ENCODE data around the gene SLC35D1.
"Not testable (repeated sequence)": the region's sequence is repeated elsewhere in the genome, so short reads cannot be mapped to it uniquely, and the experiment has no call there.

Gene SLC35D1

GRCh38 chr1:66985835-66986234, 68.1 kb downstream of the SLC35D1 start:
- no peak overlapping the region for H3K4me3 ChIP-seq (ENCODE audit: low read depth, low read length)
- no peak for TF ChIP-seq CTCF (IDR thresholded peaks at IDR 0.05; ENCODE audit: low read depth, low read length)

- TF ChIP-seq CTCF (IDR thresholded peaks at IDR 0.05; ENCODE audit: low read depth, low read length), result no peak
- H3K4me3 ChIP-seq (ENCODE audit: low read depth, low read length), result no peak overlapping the region
Measured at GRCh38 chr1:66984491-66984890, 69.5 kb downstream of the SLC35D1 start.

- TF ChIP-seq CTCF (IDR thresholded peaks at IDR 0.05; ENCODE audit: low read depth, low read length), result no peak
- no peak overlapping the region for H3K4me3 ChIP-seq (ENCODE audit: low read depth, low read length)
Measured at GRCh38 chr1:66982561-66983260, 71.2 kb downstream of the SLC35D1 start.

DNA sequence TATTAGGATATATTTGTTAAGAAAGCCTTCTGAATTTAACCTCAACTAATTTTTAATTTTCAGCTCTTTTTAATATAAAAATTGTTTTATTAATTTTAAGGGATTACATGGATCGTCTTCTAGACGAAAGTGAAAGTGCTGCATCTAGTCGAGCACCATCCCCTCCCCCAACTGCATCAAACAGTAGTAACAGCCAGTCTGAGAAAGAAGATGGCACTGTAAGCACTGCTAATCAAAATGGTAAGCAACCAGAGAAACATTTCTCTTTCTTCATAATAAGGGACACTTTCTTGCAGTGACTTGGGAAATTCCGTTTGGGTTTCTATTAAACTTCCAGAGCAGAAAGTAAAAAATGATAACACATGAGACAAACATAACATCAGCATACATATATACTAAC, 72.3 kb downstream of the SLC35D1 start:
- no peak overlapping the region for H3K4me3 ChIP-seq (ENCODE audit: low read depth, low read length)
- no peak for TF ChIP-seq CTCF (IDR thresholded peaks at IDR 0.05; ENCODE audit: low read depth, low read length)

DNA sequence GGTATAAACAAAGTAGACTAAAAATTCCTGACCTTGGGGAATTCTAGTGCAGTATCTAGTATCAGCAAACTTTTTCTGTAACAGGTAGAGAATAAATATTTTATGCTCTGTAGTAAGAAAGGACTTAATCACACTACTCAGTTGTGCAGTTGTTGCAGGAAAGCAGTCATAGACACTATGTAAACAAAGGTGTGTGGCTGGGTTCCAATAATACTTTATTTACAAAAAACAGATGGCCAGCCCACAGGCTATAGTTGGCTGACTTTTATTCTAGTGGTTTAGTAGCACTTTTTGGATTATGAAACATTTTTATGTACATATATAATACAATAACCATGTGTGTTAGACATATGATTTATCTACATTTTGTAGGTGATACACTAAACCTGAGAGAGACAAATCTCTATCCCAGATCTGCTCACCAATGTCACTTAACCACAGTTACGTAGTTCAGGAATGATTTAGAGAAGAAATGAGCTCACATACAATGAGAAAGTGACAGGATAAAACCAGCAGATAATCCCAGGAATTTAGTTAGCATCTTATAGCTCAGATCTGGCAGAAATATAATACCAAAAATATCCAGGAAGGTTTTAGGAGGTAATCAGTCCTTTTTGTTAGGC, 73.1 kb downstream of the SLC35D1 start:
- no peak for TF ChIP-seq CTCF (IDR thresholded peaks at IDR 0.05; ENCODE audit: low read depth, low read length)
- no peak overlapping the region for H3K4me3 ChIP-seq (ENCODE audit: low read depth, low read length)

GRCh38 chr1:66979621-66980020, 74.3 kb downstream of the SLC35D1 start:
- not testable (repeated sequence) for H3K4me3 ChIP-seq (ENCODE audit: low read depth, low read length)

DNA sequence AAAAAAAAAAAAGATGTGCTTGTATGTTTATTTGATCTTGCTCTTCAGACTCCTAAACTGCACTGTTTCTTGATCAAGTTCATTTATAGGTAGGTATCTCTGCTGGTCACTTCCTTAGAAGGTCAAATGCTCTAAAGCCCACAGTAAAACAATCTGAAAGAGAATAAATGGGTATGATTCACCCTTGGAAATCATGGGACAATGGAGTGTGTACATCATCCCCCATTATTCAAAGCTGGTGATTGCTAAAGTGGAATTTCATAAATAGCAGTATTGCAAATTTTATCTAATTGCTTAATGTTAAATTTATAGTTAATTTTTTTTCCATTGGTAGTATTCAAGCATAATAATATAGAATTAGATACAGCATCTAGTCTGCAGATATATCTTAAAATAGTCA, 75.7 kb downstream of the SLC35D1 start:
- TF ChIP-seq CTCF (IDR thresholded peaks at IDR 0.05; ENCODE audit: low read depth, low read length), result no peak
- H3K4me3 ChIP-seq (ENCODE audit: low read depth, low read length), result no peak overlapping the region

- no peak overlapping the region for H3K4me3 ChIP-seq (ENCODE audit: low read depth, low read length)
Measured at GRCh38 chr1:66968574-66968973, 85.4 kb downstream of the SLC35D1 start.

GRCh38 chr1:66966188-66966873, 87.6 kb downstream of the SLC35D1 start:
- H3K4me3 ChIP-seq (ENCODE audit: low read depth, low read length), result not testable (repeated sequence)

More at GRCh38 chr1:66968574-66968973, 85.4 kb downstream of the SLC35D1 start:
- TF ChIP-seq CTCF (IDR thresholded peaks at IDR 0.05; ENCODE audit: low read depth, low read length), result no peak
